HG03469 (cell line): ENCODE data around the gene MAPKAP1.

Experiments used
- ATAC-seq: cut with Tn5 transposase; IDR thresholded peaks from one replicate; pipeline ENCODE4 v1.9.1; 2021; ENCODE audit warnings: mild to moderate bottlenecking, moderate library complexity, moderate number of reproducible peaks; ENCODE audit not compliant: unreplicated experiment

MAPKAP1 gene

GRCh38 chr9:125646217-125646616 is 60.8 kb downstream of the MAPKAP1 start:
- ATAC-seq, result no peak

GRCh38 chr9:125644819-125645507 is 62.0 kb downstream of the MAPKAP1 start:
- no peak for ATAC-seq

- no peak for ATAC-seq
Measured at GRCh38 chr9:125642311-125642710, 64.7 kb downstream of the MAPKAP1 start.

- no peak for ATAC-seq
Measured at GRCh38 chr9:125639057-125639456, 68.0 kb downstream of the MAPKAP1 start.

- ATAC-seq, result no peak
Measured at GRCh38 chr9:125638239-125639045, 68.6 kb downstream of the MAPKAP1 start.

- ATAC-seq, result no peak
Measured at GRCh38 chr9:125637241-125637640, 69.8 kb downstream of the MAPKAP1 start.

GRCh38 chr9:125635888-125636287 is 71.1 kb downstream of the MAPKAP1 start:
- ATAC-seq, result no peak

- no peak for ATAC-seq
Measured at GRCh38 chr9:125634040-125634717, 72.8 kb downstream of the MAPKAP1 start.

- ATAC-seq, result no peak
Measured at GRCh38 chr9:125633116-125633745, 73.8 kb downstream of the MAPKAP1 start.

- peak; percentile 37 for ATAC-seq
Measured at GRCh38 chr9:125632321-125633115, 74.5 kb downstream of the MAPKAP1 start.

GRCh38 chr9:125631391-125632085 is 75.5 kb downstream of the MAPKAP1 start:
- no peak for ATAC-seq

- no peak for ATAC-seq
Measured at GRCh38 chr9:125630436-125630835, 76.6 kb downstream of the MAPKAP1 start.

- no peak for ATAC-seq
Measured at GRCh38 chr9:125629446-125629845, 77.6 kb downstream of the MAPKAP1 start.

- ATAC-seq, result no peak
Measured at GRCh38 chr9:125626187-125626586, 80.8 kb downstream of the MAPKAP1 start.

- no peak for ATAC-seq
Measured at GRCh38 chr9:125621170-125621569, 85.8 kb downstream of the MAPKAP1 start.

- ATAC-seq, result no peak
Measured at GRCh38 chr9:125620216-125620615, 86.8 kb downstream of the MAPKAP1 start.

- no peak for ATAC-seq
Measured at GRCh38 chr9:125617087-125617486, 89.9 kb downstream of the MAPKAP1 start.

GRCh38 chr9:125613141-125613540 is 93.9 kb downstream of the MAPKAP1 start:
- ATAC-seq, result no peak

- ATAC-seq, result no peak
Measured at GRCh38 chr9:125612616-125613015, 94.4 kb downstream of the MAPKAP1 start.
